PC-3 (cell line): ENCODE measurements around the gene MN1.

Experiments used
- EZH2 ChIP-seq: fragments of 300-600 bp; sonication (generic); IDR thresholded peaks from one replicate; pipeline ENCODE4 v1.6.1; 2017; ENCODE audit warnings: antibody characterized with exemption, mild to moderate bottlenecking, low read length; ENCODE audit not compliant: unreplicated experiment
- EZH2phosphoT487 ChIP-seq: fragments of 300-600 bp; sonication (generic); IDR thresholded peaks from 2 replicates; pipeline ENCODE4 v1.6.1; 2018; ENCODE audit warnings: mild to moderate bottlenecking, antibody characterized with exemption, low read length, borderline replicate concordance
- TF ChIP-seq, protein P1 (sequence below): fragments of 300-600 bp; sonication (generic); conservative IDR thresholded peaks from 2 replicates; pipeline ENCODE4 v1.5.1; 2017; ENCODE audit warnings: antibody characterized with exemption, low read depth, mild to moderate bottlenecking, low read length

DNA sequence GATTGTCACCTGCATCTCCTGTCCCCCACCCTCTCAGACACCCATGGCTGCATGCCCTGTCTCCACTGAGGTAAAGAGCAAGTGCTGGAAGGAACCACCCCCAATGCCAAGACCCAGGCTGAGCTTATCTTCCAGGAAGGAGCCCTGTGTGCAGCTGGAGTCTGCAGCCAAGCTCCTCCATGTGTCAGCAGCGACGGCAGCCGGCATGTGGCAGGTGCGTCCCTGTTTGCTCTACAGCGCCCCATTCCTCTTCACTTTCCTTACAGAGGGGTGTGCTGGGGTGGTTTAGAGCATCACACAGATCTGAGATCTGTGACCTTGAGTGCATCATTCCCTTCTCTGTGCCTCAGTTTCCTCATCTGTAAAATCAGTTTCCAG is 7.7 kb upstream of the MN1 start:
- TF ChIP-seq, protein P1, sequence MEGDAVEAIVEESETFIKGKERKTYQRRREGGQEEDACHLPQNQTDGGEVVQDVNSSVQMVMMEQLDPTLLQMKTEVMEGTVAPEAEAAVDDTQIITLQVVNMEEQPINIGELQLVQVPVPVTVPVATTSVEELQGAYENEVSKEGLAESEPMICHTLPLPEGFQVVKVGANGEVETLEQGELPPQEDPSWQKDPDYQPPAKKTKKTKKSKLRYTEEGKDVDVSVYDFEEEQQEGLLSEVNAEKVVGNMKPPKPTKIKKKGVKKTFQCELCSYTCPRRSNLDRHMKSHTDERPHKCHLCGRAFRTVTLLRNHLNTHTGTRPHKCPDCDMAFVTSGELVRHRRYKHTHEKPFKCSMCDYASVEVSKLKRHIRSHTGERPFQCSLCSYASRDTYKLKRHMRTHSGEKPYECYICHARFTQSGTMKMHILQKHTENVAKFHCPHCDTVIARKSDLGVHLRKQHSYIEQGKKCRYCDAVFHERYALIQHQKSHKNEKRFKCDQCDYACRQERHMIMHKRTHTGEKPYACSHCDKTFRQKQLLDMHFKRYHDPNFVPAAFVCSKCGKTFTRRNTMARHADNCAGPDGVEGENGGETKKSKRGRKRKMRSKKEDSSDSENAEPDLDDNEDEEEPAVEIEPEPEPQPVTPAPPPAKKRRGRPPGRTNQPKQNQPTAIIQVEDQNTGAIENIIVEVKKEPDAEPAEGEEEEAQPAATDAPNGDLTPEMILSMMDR = no peak
- no peak for TF ChIP-seq EZH2
- no peak for TF ChIP-seq EZH2phosphoT487
